Measurements from ENCODE around the gene SLC5A9. TPM values are rescaled to one million over a fixed set of nuclear protein-coding genes. Genes with fewer than 3 reads are reported as not detected.

Gene SLC5A9
- total RNA-seq, 1 donor from 2014 or later, result not detected

- Mint-ChIP-seq H3K9me3 (ENCODE audit: unreplicated experiment) (peaks cover 2% of the 10 kb centered on the region), H3K4me3 (ENCODE audit: unreplicated experiment) (no peak overlapping the region), H3K4me1 (ENCODE audit: low read depth, unreplicated experiment) (peaks cover 11% of the 10 kb centered on the region), H3K36me3 (ENCODE audit: low read depth, unreplicated experiment) (no peaks in the 10 kb centered on the region), H3K27ac (ENCODE audit: unreplicated experiment) (no peak overlapping the region), H3K27me3 (ENCODE audit: low read depth, unreplicated experiment) (peaks cover 11% of the 10 kb centered on the region)
- no peaks in the 10 kb centered on the region for H4K20me1 ChIP-seq (ENCODE audit: insufficient read depth, low read length)
- no peaks in the 10 kb centered on the region for H3K9me3 ChIP-seq (ENCODE audit: insufficient read depth, low read depth, low read length)
- TF ChIP-seq EZH2 (IDR thresholded peaks at IDR 0.05; ENCODE audit: insufficient read depth, low read length), result no peak
- TF ChIP-seq CTCF (IDR thresholded peaks at IDR 0.05; ENCODE audit: insufficient read depth, low read depth, low read length), result no peak
- no peak overlapping the region for H3K9ac ChIP-seq (ENCODE audit: low read length)
- no peak overlapping the region for H2AFZ ChIP-seq (ENCODE audit: low read depth, low read length)
- H3K79me2 ChIP-seq (ENCODE audit: insufficient read depth, low read length), result no peaks in the 10 kb centered on the region
- DNase-seq (ENCODE audit: low read depth) (no peak), FAIRE-seq (no peak)
- no peak overlapping the region for H3K27ac ChIP-seq (ENCODE audit: low read depth, low read length)
- no peak overlapping the region for H3K4me2 ChIP-seq (ENCODE audit: low read length)
- peaks cover 2% of the 10 kb centered on the region for H3K27me3 ChIP-seq (ENCODE audit: insufficient read depth, low read length)
- no peaks in the 10 kb centered on the region for H3K36me3 ChIP-seq (ENCODE audit: insufficient read depth, low read length)
- no peak overlapping the region for H3K4me3 ChIP-seq (ENCODE audit: insufficient read depth, low read depth, low read length)
- H3K4me1 ChIP-seq (ENCODE audit: insufficient read depth, low read length), result peaks cover 7% of the 10 kb centered on the region
These were observed 16.1 kb upstream of the SLC5A9 start for GRCh38 chr1:48206371-48206770.

- Mint-ChIP-seq H3K9me3 (ENCODE audit: unreplicated experiment) (peaks cover 2% of the 10 kb centered on the region), H3K4me1 (ENCODE audit: low read depth, unreplicated experiment) (peaks cover 9% of the 10 kb centered on the region), H3K27ac (ENCODE audit: unreplicated experiment) (no peak overlapping the region), H3K4me3 (ENCODE audit: unreplicated experiment) (no peak overlapping the region), H3K27me3 (ENCODE audit: low read depth, unreplicated experiment) (peaks cover 17% of the 10 kb centered on the region), H3K36me3 (ENCODE audit: low read depth, unreplicated experiment) (no peaks in the 10 kb centered on the region)
- no peaks in the 10 kb centered on the region for H3K9me3 ChIP-seq (ENCODE audit: insufficient read depth, low read depth, low read length)
- TF ChIP-seq CTCF (IDR thresholded peaks at IDR 0.05; ENCODE audit: insufficient read depth, low read depth, low read length) (no peak), EZH2 (IDR thresholded peaks at IDR 0.05; ENCODE audit: insufficient read depth, low read length) (no peak)
- H3K4me3 ChIP-seq (ENCODE audit: insufficient read depth, low read depth, low read length), result no peak overlapping the region
- H4K20me1 ChIP-seq (ENCODE audit: insufficient read depth, low read length), result no peaks in the 10 kb centered on the region
- DNase-seq (ENCODE audit: low read depth), result no peak
- no peak overlapping the region for H2AFZ ChIP-seq (ENCODE audit: low read depth, low read length)
- H3K4me2 ChIP-seq (ENCODE audit: low read length), result no peak overlapping the region
- H3K27me3 ChIP-seq (ENCODE audit: insufficient read depth, low read length), result peaks cover 2% of the 10 kb centered on the region
- FAIRE-seq, result no peak
- no peak overlapping the region for H3K27ac ChIP-seq (ENCODE audit: low read depth, low read length)
- H3K4me1 ChIP-seq (ENCODE audit: insufficient read depth, low read length), result peaks cover 7% of the 10 kb centered on the region
- H3K9ac ChIP-seq (ENCODE audit: low read length), result no peak overlapping the region
- no peaks in the 10 kb centered on the region for H3K36me3 ChIP-seq (ENCODE audit: insufficient read depth, low read length)
- no peaks in the 10 kb centered on the region for H3K79me2 ChIP-seq (ENCODE audit: insufficient read depth, low read length)
These were observed 15.4 kb upstream of the SLC5A9 start for GRCh38 chr1:48207131-48207530.

DNA sequence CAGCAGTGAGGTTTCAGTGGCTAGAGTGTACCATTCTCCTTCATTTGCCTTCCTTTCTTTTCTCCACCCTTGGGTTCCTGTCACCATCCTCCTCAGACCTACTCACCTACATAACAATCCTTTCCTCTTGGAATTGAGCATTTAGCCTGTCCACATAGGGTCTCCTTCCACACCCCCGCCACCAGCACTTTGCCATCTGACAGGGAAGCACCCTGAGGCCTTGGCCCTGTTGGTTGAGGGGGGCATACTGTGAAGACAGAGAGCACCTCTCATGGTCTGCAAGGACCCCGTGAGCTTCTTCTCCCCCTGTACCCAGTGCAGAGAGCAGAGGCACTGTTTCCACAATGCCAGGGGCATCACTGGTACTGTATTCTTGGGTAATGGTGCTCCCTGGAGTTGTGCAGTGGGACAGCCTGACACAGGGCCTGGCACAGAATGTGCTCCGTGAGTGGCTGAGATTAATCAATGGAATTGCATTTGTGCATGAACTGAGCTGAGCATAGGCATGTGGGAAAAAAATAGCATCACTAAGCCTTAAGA lies 14.9 kb upstream of the SLC5A9 start:
- FAIRE-seq (no peak), DNase-seq (ENCODE audit: low read depth) (no peak)
- no peak overlapping the region for H3K4me3 ChIP-seq (ENCODE audit: insufficient read depth, low read depth, low read length)
- H3K9me3 ChIP-seq (ENCODE audit: insufficient read depth, low read depth, low read length), result no peaks in the 10 kb centered on the region
- H3K27ac ChIP-seq (ENCODE audit: low read depth, low read length), result no peak overlapping the region
- TF ChIP-seq CTCF (IDR thresholded peaks at IDR 0.05; ENCODE audit: insufficient read depth, low read depth, low read length) (no peak), EZH2 (IDR thresholded peaks at IDR 0.05; ENCODE audit: insufficient read depth, low read length) (no peak)
- H4K20me1 ChIP-seq (ENCODE audit: insufficient read depth, low read length), result no peaks in the 10 kb centered on the region
- H3K27me3 Mint-ChIP-seq (ENCODE audit: low read depth, unreplicated experiment), result peaks cover 18% of the 10 kb centered on the region
- no peaks in the 10 kb centered on the region for H3K79me2 ChIP-seq (ENCODE audit: insufficient read depth, low read length)
- H3K4me1 Mint-ChIP-seq (ENCODE audit: low read depth, unreplicated experiment), result peaks cover 4% of the 10 kb centered on the region
- H3K4me1 ChIP-seq (ENCODE audit: insufficient read depth, low read length), result peaks cover 2% of the 10 kb centered on the region
- H2AFZ ChIP-seq (ENCODE audit: low read depth, low read length), result no peak overlapping the region
- H3K9me3 Mint-ChIP-seq (ENCODE audit: unreplicated experiment), result peaks cover 2% of the 10 kb centered on the region
- H3K36me3 Mint-ChIP-seq (ENCODE audit: low read depth, unreplicated experiment), result no peaks in the 10 kb centered on the region
- no peak overlapping the region for H3K9ac ChIP-seq (ENCODE audit: low read length)
- H3K36me3 ChIP-seq (ENCODE audit: insufficient read depth, low read length), result no peaks in the 10 kb centered on the region
- H3K27me3 ChIP-seq (ENCODE audit: insufficient read depth, low read length), result peaks cover 2% of the 10 kb centered on the region
- H3K27ac Mint-ChIP-seq (ENCODE audit: unreplicated experiment), result no peak overlapping the region
- no peak overlapping the region for H3K4me3 Mint-ChIP-seq (ENCODE audit: unreplicated experiment)
- no peak overlapping the region for H3K4me2 ChIP-seq (ENCODE audit: low read length)

Measured in astrocyte (in vitro differentiated cells and primary cell).